OCI-LY1 (cell line): Measurements from ENCODE around the gene NT5DC1.

Experiments used
- H2AFZ ChIP-seq: fragments of 200-600 bp; sonication (generic), shearing (Covaris generic); 2 replicates; pipeline ENCODE4 v1.6.0; 2014; ENCODE audit warnings: antibody characterized with exemption, mild to moderate bottlenecking, low read length
- H3F3A ChIP-seq: fragments of 200-600 bp; sonication (generic), shearing (Covaris generic); 2 replicates; pipeline ENCODE4 v1.6.0; 2014; ENCODE audit warnings: mild to moderate bottlenecking, antibody characterized with exemption, low read length, moderate library complexity; ENCODE audit not compliant: insufficient read depth
- H3K27ac ChIP-seq: fragments of 200-600 bp; sonication (generic); 2 replicates; pipeline ENCODE4 v1.5.1; 2014; ENCODE audit warnings: low read length, mixed run types, mild to moderate bottlenecking, low read depth; ENCODE audit not compliant: poor library complexity, severe bottlenecking
- H3K27me3 ChIP-seq: fragments of 200-600 bp; sonication (generic); 2 replicates; pipeline ENCODE4 v1.6.0; 2014; ENCODE audit warnings: antibody characterized with exemption, mild to moderate bottlenecking, low read length, moderate library complexity; ENCODE audit not compliant: insufficient read depth
- H3K36me3 ChIP-seq: fragments of 200-600 bp; sonication (generic); 2 replicates; pipeline ENCODE4 v1.6.1; 2014; ENCODE audit warnings: mild to moderate bottlenecking, antibody characterized with exemption, low read length, moderate library complexity, mixed read lengths; ENCODE audit not compliant: insufficient read depth
- H3K4me1 ChIP-seq: fragments of 200-600 bp; sonication (generic); 2 replicates; pipeline ENCODE4 v1.5.1; 2014; ENCODE audit warnings: mild to moderate bottlenecking, low read length, moderate library complexity; ENCODE audit not compliant: insufficient read depth, severe bottlenecking
- H3K4me2 ChIP-seq: fragments of 200-600 bp; sonication (generic), shearing (Covaris generic); 2 replicates; pipeline ENCODE4 v1.6.1; 2014; ENCODE audit warnings: low read length
- H3K4me3 ChIP-seq: fragments of 200-600 bp; sonication (generic); 2 replicates; pipeline ENCODE4 v1.5.1; 2014; ENCODE audit warnings: low read length, low read depth, mild to moderate bottlenecking, mixed read lengths; ENCODE audit not compliant: poor library complexity, severe bottlenecking
- H3K79me2 ChIP-seq: fragments of 200-600 bp; shearing (Covaris generic); 2 replicates; pipeline ENCODE4 v1.6.1; 2016; ENCODE audit warnings: mixed run types, low read length, mixed read lengths; ENCODE audit not compliant: insufficient read depth
- H3K9ac ChIP-seq: fragments of 200-600 bp; sonication (generic), shearing (Covaris generic); 2 replicates; pipeline ENCODE4 v1.6.1; 2014; ENCODE audit warnings: mild to moderate bottlenecking, low read length, mixed read lengths
- H3K9me2 ChIP-seq: fragments of 200-600 bp; sonication (generic), shearing (Covaris generic); 2 replicates; pipeline ENCODE4 v1.6.1; 2014; ENCODE audit warnings: low read depth, mild to moderate bottlenecking, low read length, mixed read lengths
- H3K9me3 ChIP-seq: fragments of 200-600 bp; shearing (Covaris generic); 2 replicates; pipeline ENCODE4 v1.6.1; 2014; ENCODE audit warnings: low read length, mixed read lengths
- H4K20me1 ChIP-seq: fragments of 200-600 bp; sonication (generic), shearing (Covaris generic); 2 replicates; pipeline ENCODE4 v1.6.0; 2016; ENCODE audit warnings: mild to moderate bottlenecking, low read length; ENCODE audit not compliant: insufficient read depth
- EZH2 ChIP-seq: fragments of 200-600 bp; sonication (generic), shearing (Covaris generic); IDR thresholded peaks from 2 replicates; pipeline ENCODE4 v1.8.0; 2017; ENCODE audit warnings: borderline replicate concordance, mixed run types, mild to moderate bottlenecking, antibody characterized with exemption, low read length, moderate library complexity, mixed read lengths
- TF ChIP-seq, protein P1 (sequence below): fragments of 200-600 bp; sonication (generic), shearing (Covaris generic); IDR thresholded peaks from 2 replicates; pipeline ENCODE4 v1.5.1; 2017; ENCODE audit warnings: mild to moderate bottlenecking, antibody characterized with exemption, low read length, moderate library complexity, mixed read lengths

NT5DC1 gene

DNA sequence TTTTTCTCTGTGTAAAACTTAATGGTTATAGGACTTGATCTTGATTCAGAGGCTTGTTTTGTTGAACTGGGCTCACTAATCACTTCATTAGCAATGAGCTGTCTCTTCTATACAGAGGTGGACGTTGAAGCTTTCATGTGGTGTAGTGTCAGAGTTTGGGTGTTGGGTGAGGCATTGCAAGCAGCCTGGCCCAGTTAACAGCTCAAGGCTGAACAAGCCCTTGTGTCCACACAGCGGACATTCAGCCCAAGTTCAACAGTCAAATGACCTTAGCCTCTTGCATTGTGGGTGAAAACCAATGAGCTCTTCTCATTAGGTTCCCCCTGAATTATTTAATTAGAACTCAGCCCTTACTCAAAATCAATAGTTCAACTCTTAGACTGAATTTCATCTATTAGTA lies 12.7 kb downstream of the NT5DC1 start:
- Histone ChIP-seq H3K27me3 (no peaks in the 10 kb centered on the region), H3K4me3 (no peak overlapping the region), H3K79me2 (no peaks in the 10 kb centered on the region), H3K27ac (no peak overlapping the region), H3K9ac (no peak overlapping the region), H3K9me2 (no peaks in the 10 kb centered on the region), H3K36me3 (peaks cover 19% of the 10 kb centered on the region; the same call in 1 of the 2 replicates), H3K9me3 (no peaks in the 10 kb centered on the region), H2AFZ (no peak overlapping the region), H3K4me2 (no peak overlapping the region), H3K4me1 (no peaks in the 10 kb centered on the region), H3F3A (no peaks in the 10 kb centered on the region), H4K20me1 (no peaks in the 10 kb centered on the region)
- TF ChIP-seq, protein P1, sequence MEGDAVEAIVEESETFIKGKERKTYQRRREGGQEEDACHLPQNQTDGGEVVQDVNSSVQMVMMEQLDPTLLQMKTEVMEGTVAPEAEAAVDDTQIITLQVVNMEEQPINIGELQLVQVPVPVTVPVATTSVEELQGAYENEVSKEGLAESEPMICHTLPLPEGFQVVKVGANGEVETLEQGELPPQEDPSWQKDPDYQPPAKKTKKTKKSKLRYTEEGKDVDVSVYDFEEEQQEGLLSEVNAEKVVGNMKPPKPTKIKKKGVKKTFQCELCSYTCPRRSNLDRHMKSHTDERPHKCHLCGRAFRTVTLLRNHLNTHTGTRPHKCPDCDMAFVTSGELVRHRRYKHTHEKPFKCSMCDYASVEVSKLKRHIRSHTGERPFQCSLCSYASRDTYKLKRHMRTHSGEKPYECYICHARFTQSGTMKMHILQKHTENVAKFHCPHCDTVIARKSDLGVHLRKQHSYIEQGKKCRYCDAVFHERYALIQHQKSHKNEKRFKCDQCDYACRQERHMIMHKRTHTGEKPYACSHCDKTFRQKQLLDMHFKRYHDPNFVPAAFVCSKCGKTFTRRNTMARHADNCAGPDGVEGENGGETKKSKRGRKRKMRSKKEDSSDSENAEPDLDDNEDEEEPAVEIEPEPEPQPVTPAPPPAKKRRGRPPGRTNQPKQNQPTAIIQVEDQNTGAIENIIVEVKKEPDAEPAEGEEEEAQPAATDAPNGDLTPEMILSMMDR: no peak
- TF ChIP-seq EZH2: no peak

DNA sequence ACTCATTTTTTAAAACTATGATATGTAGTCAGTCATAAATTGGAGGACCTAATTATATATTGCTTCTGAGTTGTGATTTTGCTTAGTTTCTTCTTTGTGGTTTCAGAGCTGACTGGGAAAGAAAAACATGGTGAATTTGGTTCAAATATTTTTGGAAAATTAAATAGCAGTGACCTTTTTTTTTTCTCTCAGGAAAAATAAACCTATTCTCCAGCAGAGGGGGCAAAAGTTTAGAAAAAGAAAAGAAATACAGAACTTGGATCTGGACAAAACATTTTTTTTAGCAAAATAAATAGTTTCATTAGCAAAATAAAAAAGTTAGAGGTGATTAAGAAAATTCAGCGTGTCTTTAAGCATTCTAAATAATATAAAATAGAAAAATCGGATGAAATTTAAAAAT lies 15.1 kb downstream of the NT5DC1 start:
- H4K20me1 ChIP-seq: no peaks in the 10 kb centered on the region
- no peaks in the 10 kb centered on the region for H3K4me1 ChIP-seq
- H2AFZ ChIP-seq: no peak overlapping the region
- H3F3A ChIP-seq: no peaks in the 10 kb centered on the region
- no peaks in the 10 kb centered on the region for H3K27me3 ChIP-seq
- TF ChIP-seq, protein P1: peak; percentile 35; the same call in 1 of the 2 replicates
- no peak for TF ChIP-seq EZH2
- peaks cover 7% of the 10 kb centered on the region; the same call in 1 of the 2 replicates for H3K36me3 ChIP-seq
- H3K79me2 ChIP-seq: no peaks in the 10 kb centered on the region
- H3K4me2 ChIP-seq: no peak overlapping the region
- H3K4me3 ChIP-seq: no peak overlapping the region
- no peaks in the 10 kb centered on the region for H3K9me2 ChIP-seq
- no peaks in the 10 kb centered on the region for H3K9me3 ChIP-seq
- no peak overlapping the region for H3K9ac ChIP-seq
- H3K27ac ChIP-seq: no peak overlapping the region

DNA sequence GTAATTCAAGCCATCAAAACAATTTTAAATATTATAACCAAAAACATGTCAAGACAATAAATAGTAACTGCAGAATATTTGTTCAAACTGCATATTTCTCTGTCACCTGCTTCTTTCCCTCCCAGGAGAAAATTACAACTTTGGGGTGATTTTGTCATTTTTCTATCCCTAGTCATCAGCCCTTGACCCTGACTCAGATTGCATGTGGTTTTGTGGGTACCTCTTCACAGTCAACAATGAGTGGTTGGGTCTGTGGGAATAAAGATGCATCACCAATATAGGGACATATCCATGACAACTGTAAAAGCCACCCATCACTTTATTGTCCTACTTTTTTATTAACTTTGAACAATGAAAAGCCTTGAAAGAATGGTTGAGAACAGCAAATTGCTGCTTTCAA lies 18.0 kb downstream of the NT5DC1 start:
- no peaks in the 10 kb centered on the region for H3K9me2 ChIP-seq
- H3K27me3 ChIP-seq: no peaks in the 10 kb centered on the region
- no peaks in the 10 kb centered on the region for H3K4me1 ChIP-seq
- H2AFZ ChIP-seq: no peak overlapping the region
- no peak overlapping the region for H3K9ac ChIP-seq
- H3K4me3 ChIP-seq: no peak overlapping the region
- H3K79me2 ChIP-seq: no peaks in the 10 kb centered on the region
- TF ChIP-seq, protein P1: no peak
- TF ChIP-seq EZH2: no peak
- H3K36me3 ChIP-seq: no peaks in the 10 kb centered on the region
- no peak overlapping the region for H3K4me2 ChIP-seq
- H4K20me1 ChIP-seq: no peaks in the 10 kb centered on the region
- no peaks in the 10 kb centered on the region for H3K9me3 ChIP-seq
- H3K27ac ChIP-seq: no peak overlapping the region
- no peaks in the 10 kb centered on the region for H3F3A ChIP-seq
